Kidney (tissue), 14 donors: ENCODE results near the gene MBNL1. TPM values are rescaled to one million over a fixed set of nuclear protein-coding genes. Genes with fewer than 3 reads are reported as not detected.

Experiments used
- DNase-seq, 5 donors: peaks; one replicate each; pipeline ENCODE4 v3.0.0-alpha.2; 2013 to 2020
- FAIRE-seq: peaks from 2 replicates; lab custom pipeline; 2012; peaks lifted over from hg19 to GRCh38; lab: Jason Lieb, UNC
- H3K27ac ChIP-seq, 2 donors: one replicate each; pipeline ENCODE4 v1.7.0; 2013; ENCODE audit warnings: low read depth in 2 of 2, low read length in 2 of 2, inconsistent platforms in 1 of 2
- H3K27me3 ChIP-seq: one replicate; pipeline ENCODE4 v1.7.1; 2013; ENCODE audit warnings: low read length, inconsistent platforms; ENCODE audit not compliant: control insufficient read depth, insufficient read depth
- H3K36me3 ChIP-seq, 3 donors: one replicate each; pipeline versions ENCODE4 v1.7.0 to v1.7.1; 2013; ENCODE audit warnings: low read length in 3 of 3, control low read depth in 1 of 3, inconsistent platforms in 1 of 3; ENCODE audit not compliant: insufficient read depth in 3 of 3, control insufficient read depth in 2 of 3
- H3K4me1 ChIP-seq, 3 donors: one replicate each; pipeline versions ENCODE4 v1.7.0 to v1.7.1; 2013; ENCODE audit warnings: low read length in 3 of 3, inconsistent platforms in 1 of 3, low read depth in 1 of 3; ENCODE audit not compliant: control insufficient read depth in 2 of 3, insufficient read depth in 2 of 3
- H3K4me3 ChIP-seq, 3 donors: one replicate each; pipeline versions ENCODE4 v1.7.0 to v1.8.1; 2013; ENCODE audit warnings: low read length in 3 of 3, control low read depth in 1 of 3, inconsistent platforms in 1 of 3
- H3K9ac ChIP-seq, 3 donors: one replicate each; pipeline versions ENCODE4 v1.7.0 to v1.7.1; 2013; ENCODE audit warnings: low read length in 3 of 3, control low read depth in 1 of 3, inconsistent platforms in 1 of 3
- H3K9me3 ChIP-seq, 3 donors: one replicate each; pipeline versions ENCODE4 v1.7.0 to v1.7.1; 2013; ENCODE audit warnings: low read length in 3 of 3, control low read depth in 1 of 3, inconsistent platforms in 1 of 3; ENCODE audit not compliant: control insufficient read depth in 2 of 3, insufficient read depth in 1 of 3
- intact Hi-C: fragments of 100-400 bp; cut with DNase I; formaldehyde crosslinking; loops from one replicate; pipeline ENCODE4 v1.11.1; 2022
- polyA plus RNA-seq: library from polyadenylated mRNA; stranded (reverse); fragments of 350-450 nt; fragmentation: Illumina TruSeq; extraction: RNeasy Lipid Tissue Mini Kit (QIAGEN cat#74804); gene quantifications from one replicate; pipeline ENCODE4 v1.2.3, GENCODE V29; 2014; ENCODE audit warnings: low read depth, low replicate concordance; ENCODE audit not compliant: insufficient read depth
- total RNA-seq: library from RNA; stranded (reverse); fragmentation: NEBNext Ultra II Directional; extraction: Animal tissue kit (Norgen Biotek cat#: 25700); gene quantifications from one replicate; pipeline ENCODE4 v1.2.1, GENCODE V29; 2021
- TF ChIP-seq, protein P1 (sequence below): IDR thresholded peaks from 3 replicates; pipeline ENCODE4 v1.5.1; 2012; ENCODE audit warnings: mild to moderate bottlenecking, moderate library complexity, borderline replicate concordance; ENCODE audit not compliant: insufficient read depth; ENCODE audit errors: extremely low read depth
- donor health status: control.
- donor health status: control.
- donor health status: control.
- donor health status: control.
- donor health status: control.
- donor health status: DM: yes; HTN: yes; CAD: no.
- donor health status: Normal renal cell carcinoma (clear cell type).

MBNL1 gene
- total and polyA plus RNA-seq, 2 donors from 2014 or later: 22.0 to 167 TPM

DNA sequence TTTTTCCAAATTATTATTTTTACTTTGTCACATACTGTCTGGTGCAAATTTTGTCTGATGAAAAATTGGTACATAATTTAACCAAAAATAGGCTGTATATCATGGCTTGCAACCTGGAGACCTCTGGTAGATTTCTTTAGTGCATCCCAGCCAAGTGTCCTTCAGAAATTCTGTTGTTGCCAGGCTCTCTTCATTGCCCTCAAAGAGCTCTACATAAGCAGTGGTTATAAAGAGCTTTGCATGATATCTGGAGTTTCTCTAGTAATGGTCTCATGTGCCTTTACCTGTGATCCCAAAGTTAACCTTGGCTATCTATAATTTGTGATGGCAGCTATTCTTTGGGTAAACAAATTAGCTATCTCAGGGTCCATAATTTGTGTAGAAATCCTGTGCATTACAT, 157.7 kb downstream of the MBNL1 start:
- Histone ChIP-seq H3K36me3 (no peaks in the 10 kb centered on the region), H3K9me3 (no peaks in the 10 kb centered on the region), H3K9ac (no peak overlapping the region), H3K27ac (no peak overlapping the region), H3K4me1 (no peaks in the 10 kb centered on the region), H3K27me3 (no peaks in the 10 kb centered on the region), H3K4me3 (no peak overlapping the region)
- DNase-seq: no peak
- no peak for FAIRE-seq
- TF ChIP-seq, protein P1, sequence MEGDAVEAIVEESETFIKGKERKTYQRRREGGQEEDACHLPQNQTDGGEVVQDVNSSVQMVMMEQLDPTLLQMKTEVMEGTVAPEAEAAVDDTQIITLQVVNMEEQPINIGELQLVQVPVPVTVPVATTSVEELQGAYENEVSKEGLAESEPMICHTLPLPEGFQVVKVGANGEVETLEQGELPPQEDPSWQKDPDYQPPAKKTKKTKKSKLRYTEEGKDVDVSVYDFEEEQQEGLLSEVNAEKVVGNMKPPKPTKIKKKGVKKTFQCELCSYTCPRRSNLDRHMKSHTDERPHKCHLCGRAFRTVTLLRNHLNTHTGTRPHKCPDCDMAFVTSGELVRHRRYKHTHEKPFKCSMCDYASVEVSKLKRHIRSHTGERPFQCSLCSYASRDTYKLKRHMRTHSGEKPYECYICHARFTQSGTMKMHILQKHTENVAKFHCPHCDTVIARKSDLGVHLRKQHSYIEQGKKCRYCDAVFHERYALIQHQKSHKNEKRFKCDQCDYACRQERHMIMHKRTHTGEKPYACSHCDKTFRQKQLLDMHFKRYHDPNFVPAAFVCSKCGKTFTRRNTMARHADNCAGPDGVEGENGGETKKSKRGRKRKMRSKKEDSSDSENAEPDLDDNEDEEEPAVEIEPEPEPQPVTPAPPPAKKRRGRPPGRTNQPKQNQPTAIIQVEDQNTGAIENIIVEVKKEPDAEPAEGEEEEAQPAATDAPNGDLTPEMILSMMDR: no peak
- intact Hi-C loops: no loop called here

DNA sequence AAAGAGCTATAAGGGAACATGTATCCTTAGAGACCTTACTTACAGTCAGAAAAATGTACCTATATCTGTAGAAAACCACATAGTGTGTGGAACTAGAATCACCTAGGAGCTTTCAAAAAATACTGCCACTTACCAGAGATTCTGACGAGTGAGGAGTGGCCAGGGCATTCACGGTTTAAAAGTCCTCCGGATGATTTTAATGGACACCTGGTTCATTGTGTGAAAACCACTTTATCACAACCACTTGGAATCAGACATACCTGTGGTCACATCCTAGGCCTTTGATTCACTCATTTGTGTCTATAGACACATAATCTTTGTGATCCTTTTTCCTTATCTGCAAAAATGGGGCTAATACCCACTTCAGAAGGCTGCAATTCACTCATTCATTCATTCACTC, 159.8 kb downstream of the MBNL1 start:
- FAIRE-seq (no peak), DNase-seq (no peak)
- Histone ChIP-seq H3K9me3 (no peaks in the 10 kb centered on the region), H3K27me3 (no peaks in the 10 kb centered on the region), H3K27ac (no peak overlapping the region), H3K4me1 (no peaks in the 10 kb centered on the region), H3K9ac (no peak overlapping the region), H3K36me3 (no peaks in the 10 kb centered on the region), H3K4me3 (no peak overlapping the region)
- TF ChIP-seq, protein P1: no peak
- intact Hi-C loops: no loop called here

DNA sequence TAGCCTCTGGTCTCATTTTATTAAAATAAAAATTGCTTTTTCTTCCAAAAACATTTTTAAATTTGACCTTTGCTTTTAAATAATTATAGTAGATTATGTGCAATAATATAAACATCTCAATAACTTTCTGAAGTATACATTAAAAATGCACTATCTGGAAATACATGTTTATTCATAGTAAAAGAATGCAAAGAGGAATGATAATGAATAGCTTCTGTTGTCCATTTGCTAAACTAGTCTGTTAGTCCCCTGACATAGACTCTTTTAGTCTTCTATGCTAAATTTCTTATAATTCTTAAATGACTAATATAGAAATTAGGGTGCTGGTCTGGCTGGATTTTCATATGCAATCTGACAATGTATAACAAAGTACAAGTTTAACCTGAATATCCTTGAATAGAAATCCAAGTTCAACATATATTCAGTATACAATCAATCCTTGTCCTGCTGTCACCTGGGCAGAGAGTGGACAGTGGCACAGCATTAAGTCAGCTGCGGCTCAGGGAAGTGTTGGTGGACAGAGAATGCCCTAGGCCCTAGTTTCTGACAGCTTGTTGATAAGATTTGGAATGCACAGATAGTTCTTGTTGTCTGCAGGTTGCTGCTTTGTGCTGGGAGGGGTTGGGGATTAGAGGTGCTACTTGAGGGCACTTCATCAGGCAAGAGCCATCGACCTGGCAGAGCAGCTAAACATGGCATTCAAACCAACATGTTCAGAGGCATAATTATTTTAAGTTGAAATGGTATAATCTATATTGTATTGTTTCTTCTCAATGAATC, 161.7 kb downstream of the MBNL1 start:
- intact Hi-C loops: no loop called here
- no peaks in the 10 kb centered on the region for H3K4me1 ChIP-seq
- TF ChIP-seq, protein P1: no peak
- no peak overlapping the region for H3K4me3 ChIP-seq
- H3K9ac ChIP-seq: no peak overlapping the region
- H3K36me3 ChIP-seq: peaks cover 0 to 7% (median 3%) of the 10 kb centered on the region in 3 donors
- no peak for DNase-seq
- no peaks in the 10 kb centered on the region for H3K27me3 ChIP-seq
- FAIRE-seq: no peak
- peaks cover 0 to 11% (median 0%) of the 10 kb centered on the region in 3 donors for H3K9me3 ChIP-seq
- no peak overlapping the region for H3K27ac ChIP-seq
